Activated naive CD4-positive, alpha-beta T cell treated with anti-CD3 and anti-CD28 coated beads for 36 hours (primary cell): ENCODE data around the gene PHLPP1. TPM values are rescaled to one million over a fixed set of nuclear protein-coding genes. Genes with fewer than 3 reads are reported as not detected.

Experiments used
- CTCF ChIA-PET: fragments of 350-600 bp; sonication (Branson Sonifier 250); formaldehyde crosslinking; loops from one replicate; lab custom pipeline; 2021; ENCODE audit warnings: antibody characterized with exemption; lab: Charles Lee
- DNase-seq: peaks from one replicate; pipeline ENCODE4 v3.0.0-alpha.2; 2020
- H3K27ac Mint-ChIP-seq: one replicate; pipeline ENCODE4 v1.8.0; 2021; ENCODE audit warnings: mild to moderate bottlenecking, mixed read lengths
- H3K27me3 Mint-ChIP-seq: one replicate; pipeline ENCODE4 v1.8.0; 2021; ENCODE audit warnings: low read depth, mixed read lengths
- H3K36me3 Mint-ChIP-seq: one replicate; pipeline ENCODE4 v1.8.0; 2021; ENCODE audit warnings: low read depth, mixed read lengths
- H3K4me1 Mint-ChIP-seq: one replicate; pipeline ENCODE4 v1.8.0; 2021; ENCODE audit warnings: low read depth, mixed read lengths
- H3K4me3 Mint-ChIP-seq: one replicate; pipeline ENCODE4 v1.8.0; 2021; ENCODE audit warnings: mild to moderate bottlenecking, moderate library complexity, mixed read lengths
- H3K9me3 Mint-ChIP-seq: one replicate; pipeline ENCODE4 v1.8.0; 2021; ENCODE audit warnings: mixed read lengths
- intact Hi-C: fragments of 100-400 bp; cut with micrococcal nuclease; formaldehyde crosslinking; loops from one replicate; pipeline ENCODE4 v1.15.1; 2023
- total RNA-seq, 2 experiments: library from RNA; stranded (reverse); gene quantifications; one replicate each; pipeline ENCODE4 v1.2.3, GENCODE V29; 2021

Gene PHLPP1
- total RNA-seq, 2 experiments from 2014 or later: 6.5 to 7.2 TPM

DNA sequence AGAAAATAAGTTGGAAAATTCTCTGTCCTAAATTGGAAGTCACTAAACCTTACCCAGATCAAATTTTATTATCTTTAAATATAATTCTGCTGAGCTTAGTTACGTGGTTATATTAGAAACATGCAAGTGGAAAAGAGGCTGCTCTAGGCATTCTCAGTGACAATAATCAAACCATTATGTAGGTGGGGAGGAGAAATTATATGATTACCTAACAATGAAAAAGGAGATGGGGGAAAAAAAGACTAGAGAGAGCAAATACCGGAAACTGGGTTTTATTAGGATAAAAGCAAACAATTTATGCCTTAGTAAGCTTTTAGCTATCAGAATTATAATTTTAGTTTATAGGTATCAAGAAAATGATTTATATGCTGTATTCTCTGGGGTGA lies 53.2 kb downstream of the PHLPP1 start:
- Mint-ChIP-seq H3K4me3 (no peak overlapping the region), H3K9me3 (no peaks in the 10 kb centered on the region), H3K27me3 (no peaks in the 10 kb centered on the region), H3K27ac (no peak overlapping the region), H3K36me3 (peaks cover 2% of the 10 kb centered on the region), H3K4me1 (peaks cover 17% of the 10 kb centered on the region)
- intact Hi-C loops: no loop called here
- CTCF ChIA-PET: no interaction called here
- no peak for DNase-seq

GRCh38 chr18:62769216-62769615 lies 53.9 kb downstream of the PHLPP1 start:
- Mint-ChIP-seq H3K4me3 (no peak overlapping the region), H3K27ac (no peak overlapping the region), H3K9me3 (no peaks in the 10 kb centered on the region), H3K27me3 (no peaks in the 10 kb centered on the region), H3K4me1 (peaks cover 17% of the 10 kb centered on the region), H3K36me3 (peaks cover 2% of the 10 kb centered on the region)
- CTCF ChIA-PET: no interaction called here
- intact Hi-C loops: no loop called here
- no peak for DNase-seq

DNA sequence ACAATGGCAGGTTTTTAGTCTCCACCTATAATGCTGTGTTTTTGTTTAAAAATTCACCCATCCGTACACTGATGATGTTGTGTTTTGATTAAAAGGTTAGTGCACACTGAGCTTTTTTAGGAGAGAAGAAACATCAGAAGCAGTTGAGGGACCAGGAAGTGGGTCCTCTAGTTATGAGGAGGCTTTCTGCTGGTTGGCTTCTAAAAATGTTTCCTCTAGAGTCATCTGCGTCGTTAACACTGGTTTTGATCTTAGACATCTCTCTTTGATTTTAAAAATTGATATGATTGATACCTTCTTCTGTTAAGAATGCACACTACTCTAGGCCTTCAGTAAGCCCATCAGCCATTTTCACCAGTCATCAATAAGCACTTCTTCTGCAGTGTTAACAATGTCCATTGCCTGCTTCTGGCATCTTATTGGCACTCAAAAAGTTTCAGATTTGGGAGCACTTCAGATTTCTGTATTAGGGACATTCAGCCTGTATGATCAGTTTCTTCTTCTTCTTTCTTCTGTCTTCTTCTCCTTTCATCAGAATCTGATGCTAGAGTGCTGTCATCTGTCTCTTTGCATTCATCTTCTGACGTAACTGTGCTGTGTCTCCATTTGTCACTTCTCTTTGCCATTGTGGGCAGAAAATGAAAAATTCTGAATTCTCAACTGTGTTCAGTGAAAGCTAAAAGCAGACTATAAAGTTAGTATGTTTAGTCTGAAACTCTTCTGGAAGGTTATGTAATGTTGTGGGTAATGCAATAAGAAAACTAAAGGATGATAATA lies 56.3 kb downstream of the PHLPP1 start:
- Mint-ChIP-seq H3K4me1 (peaks cover 17% of the 10 kb centered on the region), H3K27me3 (no peaks in the 10 kb centered on the region), H3K27ac (no peak overlapping the region), H3K9me3 (no peaks in the 10 kb centered on the region), H3K36me3 (peaks cover 3% of the 10 kb centered on the region), H3K4me3 (no peak overlapping the region)
- intact Hi-C loops: loop anchor here (1.0 to 5.0 kb wide), 6 partner anchors 13 to 1181 kb away; no protein-coding TSS in a partner anchor
- DNase-seq: peak; percentile 19
- CTCF ChIA-PET: no interaction called here

- peaks cover 3% of the 10 kb centered on the region for H3K36me3 Mint-ChIP-seq
- no peaks in the 10 kb centered on the region for H3K9me3 Mint-ChIP-seq
- intact Hi-C loops: loop anchor here (5.0 kb wide), 2 partner anchors 486 to 1179 kb away; no protein-coding TSS in a partner anchor
- H3K4me3 Mint-ChIP-seq: no peak overlapping the region
- H3K27ac Mint-ChIP-seq: no peak overlapping the region
- H3K27me3 Mint-ChIP-seq: no peaks in the 10 kb centered on the region
- H3K4me1 Mint-ChIP-seq: peaks cover 11% of the 10 kb centered on the region
- no peak for DNase-seq
- CTCF ChIA-PET: interaction anchor here (0.7 to 0.8 kb wide), 2 partner anchors 11 to 450 kb away, joined by 3 to 4 read pairs; no protein-coding TSS in a partner anchor
Observed at GRCh38 chr18:62772860-62773584, 57.7 kb downstream of the PHLPP1 start.

DNA sequence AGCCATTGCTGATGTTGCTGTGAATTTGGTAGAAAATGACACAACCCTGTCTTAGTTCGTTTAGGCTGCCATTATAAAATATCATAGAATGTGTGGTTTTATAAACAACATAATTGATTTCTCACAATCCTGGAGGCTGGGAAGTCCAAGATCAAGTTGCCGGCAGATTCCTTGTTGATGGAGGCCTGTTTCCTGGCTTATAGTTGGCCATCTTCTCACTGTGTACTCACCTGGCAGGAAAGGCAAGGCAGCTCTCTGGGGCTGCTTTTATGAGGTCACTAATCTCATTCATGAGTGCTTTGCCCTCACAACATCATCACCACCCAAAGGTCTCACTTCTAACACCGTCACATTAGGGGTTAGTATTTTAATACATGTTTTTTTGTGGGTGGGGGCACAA lies 58.4 kb downstream of the PHLPP1 start:
- Mint-ChIP-seq H3K4me3 (no peak overlapping the region), H3K27me3 (no peaks in the 10 kb centered on the region), H3K27ac (no peak overlapping the region), H3K9me3 (no peaks in the 10 kb centered on the region), H3K4me1 (peaks cover 11% of the 10 kb centered on the region), H3K36me3 (peaks cover 3% of the 10 kb centered on the region)
- intact Hi-C loops: loop anchor here (5.0 kb wide), 2 partner anchors 486 to 1179 kb away; no protein-coding TSS in a partner anchor
- CTCF ChIA-PET: interaction anchor here (0.8 kb wide), 1 partner anchor 451 kb away, joined by 4 read pairs; no protein-coding TSS in a partner anchor
- DNase-seq: no peak

DNA sequence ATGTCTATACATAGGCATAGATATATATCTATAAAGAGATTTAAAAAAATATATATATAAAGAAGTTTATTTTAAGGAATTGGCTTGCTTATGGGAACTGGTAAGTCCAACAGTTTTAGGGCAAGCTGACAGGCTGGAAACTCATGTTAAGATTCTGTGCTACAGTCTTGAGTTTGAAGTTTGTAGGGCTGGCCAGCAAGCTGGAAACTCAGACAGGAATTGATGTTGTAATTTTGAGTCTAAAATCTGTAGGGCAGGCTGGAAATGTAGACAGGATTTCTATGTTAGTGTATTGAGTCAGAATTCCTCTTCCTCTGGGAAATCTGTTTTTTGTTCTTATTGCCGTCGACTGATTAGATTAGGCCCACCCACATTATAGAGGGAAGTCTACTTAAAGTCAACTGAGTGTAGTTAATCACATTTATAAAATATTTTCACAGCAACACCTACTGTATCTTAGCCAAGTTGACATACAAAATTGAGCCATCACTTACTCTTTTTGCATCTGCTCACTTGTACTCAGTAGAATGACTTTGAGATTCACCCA lies 60.8 kb downstream of the PHLPP1 start:
- H3K27me3 Mint-ChIP-seq: no peaks in the 10 kb centered on the region
- DNase-seq: no peak
- peaks cover 1% of the 10 kb centered on the region for H3K36me3 Mint-ChIP-seq
- intact Hi-C loops: no loop called here
- CTCF ChIA-PET: no interaction called here
- H3K4me3 Mint-ChIP-seq: no peak overlapping the region
- no peaks in the 10 kb centered on the region for H3K9me3 Mint-ChIP-seq
- H3K27ac Mint-ChIP-seq: no peak overlapping the region
- peaks cover 16% of the 10 kb centered on the region for H3K4me1 Mint-ChIP-seq

DNA sequence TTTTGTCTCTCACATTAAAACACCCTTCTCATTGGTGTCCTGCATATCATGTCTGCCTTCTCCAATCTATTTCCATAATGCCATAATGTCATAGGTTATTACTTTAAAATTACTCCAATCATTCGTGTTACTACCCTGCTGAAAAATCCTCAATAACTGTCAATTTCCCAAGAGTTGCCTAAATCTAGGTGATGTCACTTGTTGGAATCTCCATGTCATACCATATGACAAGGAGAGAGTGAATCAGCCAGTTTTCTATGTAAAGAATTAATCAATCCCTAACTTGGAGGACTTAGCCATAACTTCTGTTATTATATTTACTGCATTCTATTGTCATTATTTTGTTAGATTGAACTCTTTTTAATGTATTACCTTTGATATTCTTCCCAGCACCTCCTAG lies 62.5 kb downstream of the PHLPP1 start:
- intact Hi-C loops: no loop called here
- Mint-ChIP-seq H3K4me3 (no peak overlapping the region), H3K27ac (no peak overlapping the region), H3K9me3 (no peaks in the 10 kb centered on the region), H3K27me3 (no peaks in the 10 kb centered on the region), H3K4me1 (peaks cover 12% of the 10 kb centered on the region), H3K36me3 (peaks cover 1% of the 10 kb centered on the region)
- no peak for DNase-seq
- CTCF ChIA-PET: no interaction called here

GRCh38 chr18:62778976-62779869 lies 63.9 kb downstream of the PHLPP1 start:
- CTCF ChIA-PET: interaction anchor here (0.5 to 0.6 kb wide), 2 partner anchors 20 to 178 kb away, joined by 3 to 4 read pairs; no protein-coding TSS in a partner anchor
- Mint-ChIP-seq H3K4me3 (no peak overlapping the region), H3K9me3 (no peaks in the 10 kb centered on the region), H3K27ac (no peak overlapping the region), H3K27me3 (no peaks in the 10 kb centered on the region), H3K4me1 (peaks cover 18% of the 10 kb centered on the region), H3K36me3 (peaks cover 1% of the 10 kb centered on the region)
- intact Hi-C loops: no loop called here
- DNase-seq: no peak

DNA sequence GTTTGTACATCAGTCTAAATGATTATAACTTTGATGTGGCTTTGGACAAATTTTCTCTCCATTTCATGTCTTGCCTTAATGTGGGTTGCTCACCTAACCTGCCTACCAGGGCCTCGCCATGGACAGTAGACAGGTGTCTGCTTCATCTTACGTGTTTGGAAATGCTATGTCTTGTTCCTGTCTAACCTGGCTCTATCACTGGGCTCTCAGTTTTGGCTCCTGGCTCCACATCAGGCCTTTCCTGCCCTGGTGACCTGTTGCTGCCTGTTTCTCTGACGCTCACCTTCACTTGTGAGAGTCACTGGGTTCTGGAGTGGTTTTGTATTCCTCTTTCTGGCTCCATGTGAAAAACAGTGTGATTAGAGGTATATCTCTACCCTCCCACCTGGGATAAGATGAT lies 65.9 kb downstream of the PHLPP1 start:
- intact Hi-C loops: loop anchor here (5.0 to 10.0 kb wide), 2 partner anchors 274 to 596 kb away; partner anchors contain the start of genes PIGN and RELCH
- H3K27ac Mint-ChIP-seq: no peak overlapping the region
- no peak for DNase-seq
- H3K27me3 Mint-ChIP-seq: no peaks in the 10 kb centered on the region
- H3K9me3 Mint-ChIP-seq: no peaks in the 10 kb centered on the region
- H3K4me1 Mint-ChIP-seq: peaks cover 32% of the 10 kb centered on the region
- CTCF ChIA-PET: no interaction called here
- no peak overlapping the region for H3K4me3 Mint-ChIP-seq
- H3K36me3 Mint-ChIP-seq: no peaks in the 10 kb centered on the region

GRCh38 chr18:62781893-62782292 lies 66.6 kb downstream of the PHLPP1 start:
- H3K9me3 Mint-ChIP-seq: no peaks in the 10 kb centered on the region
- CTCF ChIA-PET: no interaction called here
- peaks cover 32% of the 10 kb centered on the region for H3K4me1 Mint-ChIP-seq
- no peak overlapping the region for H3K4me3 Mint-ChIP-seq
- no peak for DNase-seq
- H3K27me3 Mint-ChIP-seq: peaks cover under 1% of the 10 kb centered on the region
- intact Hi-C loops: loop anchor here (5.0 to 10.0 kb wide), 2 partner anchors 275 to 597 kb away; partner anchors contain the start of genes PIGN and RELCH
- H3K36me3 Mint-ChIP-seq: no peaks in the 10 kb centered on the region
- no peak overlapping the region for H3K27ac Mint-ChIP-seq

DNA sequence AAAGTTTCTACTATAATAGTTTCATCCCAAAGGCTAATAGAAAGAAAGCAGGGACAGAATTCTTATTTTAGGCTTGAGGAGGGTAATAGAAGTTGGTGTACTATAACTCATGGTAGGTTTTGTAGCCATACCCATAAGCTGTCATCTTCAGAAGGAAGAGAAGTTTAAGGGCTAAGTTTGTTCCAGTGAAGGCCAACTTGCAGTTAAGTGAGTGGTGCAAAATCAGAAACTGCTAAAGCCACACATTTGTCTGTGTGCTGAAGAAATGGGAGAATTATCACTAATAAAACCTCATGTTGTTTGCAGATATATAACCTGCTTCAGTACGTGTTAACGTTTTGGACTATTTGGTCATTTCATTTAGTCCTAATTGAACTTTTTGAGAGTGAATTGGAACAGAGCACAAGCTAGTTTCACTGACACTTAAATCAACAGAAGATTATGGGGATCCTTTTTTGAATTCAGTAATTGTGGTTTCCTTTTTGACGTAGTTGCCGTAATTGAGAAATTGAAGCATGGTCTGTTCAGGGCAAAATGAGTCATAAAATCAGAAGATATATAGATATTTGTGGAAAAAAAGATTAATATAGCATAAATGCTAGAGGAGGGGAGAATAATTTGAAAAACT lies 69.1 kb downstream of the PHLPP1 start:
- intact Hi-C loops: loop anchor here (1.0 to 10.0 kb wide), 7 partner anchors 13 to 600 kb away; partner anchors contain the start of genes PHLPP1, PIGN and RELCH
- CTCF ChIA-PET: interaction anchor here (1.2 to 1.5 kb wide), 3 partner anchors 68 to 173 kb away, joined by 3 to 6 read pairs (median 3); no protein-coding TSS in a partner anchor
- Mint-ChIP-seq H3K27ac (peak overlapping the region; percentile 2), H3K36me3 (no peaks in the 10 kb centered on the region), H3K4me3 (no peak overlapping the region), H3K4me1 (peaks cover 39% of the 10 kb centered on the region), H3K27me3 (peaks cover 5% of the 10 kb centered on the region), H3K9me3 (no peaks in the 10 kb centered on the region)
- DNase-seq: no peak
